Umbilical cord (tissue), 2 donors: ENCODE results near the gene NLRC3. TPM values are rescaled to one million over a fixed set of nuclear protein-coding genes. Genes with fewer than 3 reads are reported as not detected.
"Not testable (repeated sequence)": the region's sequence is repeated elsewhere in the genome, so short reads cannot be mapped to it uniquely, and the experiment has no call there.

Experiments
- DNase-seq: peaks from one replicate; pipeline ENCODE4 v3.0.0-alpha.2; 2015; ENCODE audit warnings: low spot score
- total RNA-seq: library from RNA; depleted of rRNA; stranded (reverse); fragments of >200 nt; gene quantifications from one replicate; pipeline ENCODE4 v1.2.3, GENCODE V29; 2014; ENCODE audit warnings: low replicate concordance; ENCODE audit not compliant: insufficient read depth

The NLRC3 gene
- total RNA-seq = 9.1 TPM

GRCh38 chr16:3577302-3577752, at the start of gene NLRC3:
TSS of gene NLRC3 (minus strand) at chr16:3577403. CDS start at chr16:3565036, 12,367 bp downstream.
- no peak for DNase-seq

DNA sequence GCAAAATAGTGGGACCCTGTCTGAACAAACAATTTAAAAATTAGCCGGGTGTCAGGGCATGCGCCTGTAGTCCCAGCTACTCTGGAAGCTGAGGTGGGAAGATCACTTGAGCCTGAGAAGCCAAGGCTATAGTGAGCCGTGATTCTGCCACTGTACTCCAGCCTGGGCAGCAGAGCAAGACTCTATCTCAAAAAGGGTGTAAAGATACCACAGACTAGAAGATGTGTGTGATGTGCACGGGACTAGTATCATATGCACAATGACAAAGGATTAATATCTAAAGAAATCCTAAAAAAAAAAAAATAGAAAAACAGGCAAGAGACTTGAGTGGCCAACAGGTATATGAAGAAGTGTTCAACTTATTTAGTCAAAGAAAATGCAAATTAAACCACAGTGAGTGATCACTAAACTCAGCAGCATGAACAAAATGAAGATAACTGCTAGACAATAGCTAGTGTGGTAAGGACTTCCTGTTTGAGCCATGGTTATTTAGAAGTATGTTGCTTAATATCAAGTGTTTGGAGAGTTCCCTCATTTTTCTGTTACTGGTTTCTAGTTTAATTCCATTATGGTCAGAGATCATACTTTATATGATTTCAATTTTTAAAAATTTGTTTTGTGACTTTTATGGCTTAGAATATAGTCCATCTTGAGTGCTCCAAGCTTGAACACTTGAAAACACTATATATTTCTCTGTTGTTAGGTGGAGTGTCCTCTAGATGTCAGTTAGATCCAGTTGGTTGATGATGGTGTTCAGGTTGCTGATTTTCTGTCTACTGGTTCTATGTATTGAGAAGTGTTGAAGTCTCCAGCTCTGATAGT, 48.9 kb upstream of the NLRC3 start:
- DNase-seq = no peak

GRCh38 chr16:3625331-3625730, 48.1 kb upstream of the NLRC3 start:
- DNase-seq = no peak

DNA sequence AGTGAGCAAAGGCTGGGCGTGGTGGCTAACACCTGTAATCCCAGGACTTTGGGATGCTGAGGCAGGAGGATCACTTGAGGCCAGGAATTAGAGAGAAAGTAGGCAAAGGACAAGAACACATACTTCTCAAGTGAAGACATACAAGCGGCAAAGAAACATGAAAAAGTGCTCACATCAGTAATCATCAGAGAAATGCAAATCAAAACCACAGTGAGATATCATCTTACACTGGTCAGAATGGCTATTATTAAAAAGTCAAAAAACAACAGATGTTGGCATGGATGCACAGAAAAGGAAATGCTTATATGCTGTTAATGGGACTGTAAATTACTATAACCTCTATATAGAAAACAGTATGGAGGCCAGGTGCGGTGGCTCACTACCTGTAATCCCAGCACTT, 46.4 kb upstream of the NLRC3 start:
- no peak for DNase-seq

DNA sequence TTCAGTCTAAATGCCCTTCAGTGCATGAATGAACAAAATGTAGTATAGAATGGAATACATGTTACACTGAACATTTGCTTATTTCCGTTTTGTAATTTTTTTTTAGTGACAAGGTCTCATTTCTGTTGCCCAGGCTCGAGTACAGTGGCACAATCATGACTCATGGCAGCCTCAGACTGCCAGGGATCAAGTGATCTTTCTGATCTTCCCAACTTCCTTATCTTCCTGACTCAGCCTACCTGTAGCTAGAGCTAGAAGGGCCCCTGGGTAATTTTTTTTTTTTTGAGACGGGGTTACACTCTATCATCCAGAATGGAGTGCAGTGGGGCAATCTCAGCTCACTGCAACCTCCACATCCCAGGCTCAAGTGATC, 41.6 kb upstream of the NLRC3 start:
- DNase-seq = no peak

DNA sequence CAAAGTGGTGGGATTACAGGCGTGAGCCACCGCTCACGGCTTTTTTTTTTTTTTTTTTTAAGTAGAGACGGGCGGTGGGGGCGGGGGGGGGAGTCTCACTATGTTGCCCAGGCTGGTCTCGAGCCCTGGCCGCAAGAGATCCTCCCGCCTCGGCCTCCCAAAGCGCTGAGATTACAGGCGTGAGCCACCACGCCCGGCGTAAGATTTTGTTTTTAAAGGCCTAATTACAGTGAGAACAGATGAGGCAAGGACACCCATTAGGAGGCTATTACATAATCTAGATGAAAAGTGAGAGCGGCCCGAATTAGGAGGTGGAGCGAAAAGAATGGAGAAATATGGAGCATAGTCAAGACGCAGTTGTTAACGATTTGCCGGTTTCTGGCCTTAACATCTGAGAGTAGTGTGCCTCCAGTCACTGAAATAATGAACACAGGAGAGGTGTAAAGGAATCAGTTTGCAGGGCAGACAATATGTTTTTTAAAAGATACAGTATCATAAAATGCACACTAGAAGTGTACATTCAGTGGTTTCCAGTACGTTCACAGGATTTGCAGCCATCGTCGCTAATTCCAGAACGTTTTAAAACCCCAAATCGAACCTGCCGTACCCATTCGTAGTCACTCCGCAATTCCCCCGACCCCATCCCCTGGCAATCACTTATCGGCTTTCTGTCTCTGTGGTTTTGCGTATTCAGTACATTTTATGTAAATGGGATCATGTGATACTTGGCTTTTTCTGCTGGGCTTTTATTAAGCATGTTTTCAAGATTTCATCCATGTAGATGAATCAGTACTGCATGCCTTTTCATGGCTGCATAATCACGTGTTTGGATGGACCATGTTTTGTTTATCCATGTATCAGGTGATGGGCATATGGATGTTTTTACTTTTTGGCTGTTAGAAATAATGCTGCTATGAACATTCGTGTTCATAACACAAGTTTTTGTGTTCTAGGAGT, 35.6 kb upstream of the NLRC3 start:
- no peak for DNase-seq

- peak; percentile 95 for DNase-seq
Measured at GRCh38 chr16:3611146-3611975, 34.2 kb upstream of the NLRC3 start, which contains the start of gene SLX4. TSS of gene SLX4 (minus strand) at chr16:3611606. CDS start at chr16:3608964, 2,642 bp downstream.

DNA sequence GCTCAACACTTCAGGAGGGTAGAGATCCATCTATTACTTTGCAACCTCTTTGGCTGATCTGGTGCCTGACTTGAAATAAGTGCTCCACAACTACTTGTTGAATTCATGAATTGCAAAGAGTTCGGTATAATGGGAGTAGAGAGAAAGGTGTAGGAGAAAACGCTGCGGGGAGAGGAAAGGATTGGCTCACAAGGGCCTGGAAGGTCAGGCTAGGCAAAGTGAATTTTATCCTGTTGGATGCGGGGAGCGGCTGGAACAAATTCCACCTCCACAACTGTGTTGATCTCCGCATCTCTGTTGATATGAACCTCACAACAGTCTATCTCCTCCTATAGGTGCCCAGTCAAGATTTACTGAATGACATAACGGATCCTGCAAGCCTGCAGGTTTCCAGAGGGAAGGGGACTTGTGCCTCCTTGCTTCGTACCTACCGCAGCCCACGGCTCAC, 33.5 kb upstream of the NLRC3 start:
- DNase-seq = no peak

DNA sequence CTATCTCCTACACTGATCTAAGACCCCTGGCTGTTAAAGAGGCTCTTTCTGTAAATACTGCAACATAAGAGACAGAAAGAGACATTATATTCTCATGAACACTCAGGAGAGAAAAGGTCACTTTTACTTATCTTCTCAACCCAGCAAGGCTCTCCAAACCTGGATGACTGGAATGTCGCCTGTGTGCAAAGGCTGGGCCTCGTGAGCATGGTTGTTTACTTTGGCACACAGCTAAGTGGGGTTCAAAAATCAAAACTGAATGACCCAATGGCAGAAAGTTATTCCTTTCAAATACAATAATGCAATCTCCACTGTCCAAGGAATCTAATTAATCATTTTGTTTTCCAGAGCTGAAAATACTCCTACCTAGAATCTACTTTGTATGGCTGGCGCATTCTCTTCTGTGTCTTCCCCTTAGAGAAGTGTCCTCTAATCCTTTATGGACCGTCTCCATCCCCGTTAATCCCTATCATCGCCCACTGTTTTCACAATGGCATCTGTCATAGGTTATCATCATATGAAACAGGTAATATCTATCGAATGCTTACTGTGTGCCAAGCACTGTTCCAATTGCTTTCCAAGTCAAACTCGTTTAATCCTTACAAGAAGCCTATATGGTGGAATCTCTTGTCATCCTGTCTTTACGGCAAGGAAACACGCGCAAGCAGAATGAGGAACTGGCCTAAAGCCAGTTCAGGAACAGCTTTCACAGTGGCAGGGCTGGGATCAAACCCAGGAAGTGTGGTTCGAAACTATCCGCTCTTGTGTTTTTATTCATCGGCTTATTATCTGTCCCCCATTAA, 32.9 kb upstream of the NLRC3 start:
- no peak for DNase-seq

DNA sequence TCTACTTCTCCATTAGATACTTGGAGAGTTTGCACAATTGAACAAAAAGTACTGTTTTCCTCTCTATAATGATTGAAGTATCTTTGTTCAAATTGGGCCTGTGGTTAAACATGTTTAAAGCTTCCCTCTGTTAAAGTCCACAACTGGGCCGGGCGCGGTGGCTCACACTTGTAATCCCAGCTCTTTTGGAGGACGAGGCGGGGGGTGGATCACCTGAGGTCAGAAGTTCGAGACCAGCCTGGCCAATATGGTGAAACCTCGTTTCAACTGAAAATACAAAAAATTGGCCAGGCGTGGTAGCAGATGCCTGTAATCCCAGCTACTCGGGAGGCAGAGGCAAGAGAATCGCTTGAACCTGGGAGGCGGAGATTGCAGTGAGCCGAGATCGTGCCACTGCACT, 31.8 kb upstream of the NLRC3 start:
- DNase-seq = not testable (repeated sequence)

- DNase-seq = no peak
Measured at GRCh38 chr16:3608069-3608468, 30.9 kb upstream of the NLRC3 start.

- no peak for DNase-seq
Measured at GRCh38 chr16:3607634-3608033, 30.4 kb upstream of the NLRC3 start.

GRCh38 chr16:3607161-3607560, 30.0 kb upstream of the NLRC3 start:
- DNase-seq = no peak

DNA sequence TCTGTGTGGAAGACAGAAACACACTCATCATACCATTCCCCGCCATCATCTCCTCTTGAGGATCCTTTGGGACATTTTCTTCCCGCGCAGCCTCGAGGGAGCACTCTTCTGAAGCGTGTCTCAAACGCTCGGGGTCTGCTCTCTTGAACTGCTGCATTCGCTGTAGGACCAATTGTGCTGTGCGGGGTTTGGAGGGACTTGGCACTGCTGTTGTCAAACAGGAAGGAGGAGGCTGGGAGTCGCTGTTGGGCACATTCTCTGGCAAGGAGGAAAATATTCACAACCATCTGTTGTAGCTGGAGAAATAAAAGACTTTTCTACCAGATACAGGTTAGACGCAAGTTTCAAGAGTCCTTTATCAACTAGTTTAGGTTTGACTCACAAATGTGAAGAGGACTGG, 29.2 kb upstream of the NLRC3 start:
- no peak for DNase-seq

DNA sequence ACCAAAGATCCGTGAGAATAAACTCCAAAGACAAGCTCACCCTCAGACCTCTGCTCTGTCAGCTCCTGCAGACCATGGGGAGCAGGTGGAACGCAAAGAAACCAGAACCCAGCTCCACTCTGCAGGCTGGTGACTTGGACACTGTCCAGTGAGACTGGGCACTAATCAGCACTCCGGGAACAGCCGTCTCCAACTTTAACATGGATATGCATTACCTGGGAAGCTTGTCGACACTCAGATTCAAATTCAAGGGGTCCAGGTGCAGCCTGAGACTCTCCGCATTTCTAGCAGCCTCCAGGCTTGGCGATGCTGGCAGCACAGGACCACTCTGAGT, 25.1 kb upstream of the NLRC3 start:
- DNase-seq = no peak

DNA sequence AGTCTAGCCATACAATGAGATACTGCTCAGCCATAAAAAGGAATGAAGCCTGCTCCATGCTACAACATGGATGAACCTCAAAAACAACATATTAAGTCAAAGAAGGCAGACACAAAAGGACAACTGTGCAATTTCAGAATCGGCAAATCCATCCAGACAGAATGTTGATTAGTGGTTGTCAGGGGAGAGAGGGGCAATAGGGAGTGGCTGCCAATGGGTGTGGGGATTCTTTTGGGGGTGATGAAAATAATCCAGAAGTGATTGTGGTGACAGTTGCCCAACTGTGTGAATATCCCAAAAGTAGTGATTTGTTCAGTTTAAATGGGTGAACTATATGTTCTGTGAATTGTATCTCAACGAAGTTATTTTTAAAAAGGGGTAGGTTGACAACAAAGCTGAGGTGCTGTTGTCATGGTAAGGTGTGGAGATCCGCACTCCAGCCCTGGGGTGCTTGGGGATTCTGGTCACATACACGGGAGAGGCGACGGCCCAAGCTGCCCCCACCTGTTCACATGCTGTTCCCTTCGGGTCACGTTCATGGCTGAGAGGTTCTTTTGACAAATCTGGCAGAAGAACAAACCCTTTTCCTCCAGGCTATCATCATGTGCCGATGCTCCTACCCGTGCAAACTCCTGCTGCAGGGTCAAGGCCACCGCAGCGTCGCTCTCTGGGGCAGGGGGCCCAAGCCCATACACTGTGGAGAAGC, 24.6 kb upstream of the NLRC3 start:
- no peak for DNase-seq

- DNase-seq = no peak
Measured at GRCh38 chr16:3599922-3600321, 22.7 kb upstream of the NLRC3 start.

DNA sequence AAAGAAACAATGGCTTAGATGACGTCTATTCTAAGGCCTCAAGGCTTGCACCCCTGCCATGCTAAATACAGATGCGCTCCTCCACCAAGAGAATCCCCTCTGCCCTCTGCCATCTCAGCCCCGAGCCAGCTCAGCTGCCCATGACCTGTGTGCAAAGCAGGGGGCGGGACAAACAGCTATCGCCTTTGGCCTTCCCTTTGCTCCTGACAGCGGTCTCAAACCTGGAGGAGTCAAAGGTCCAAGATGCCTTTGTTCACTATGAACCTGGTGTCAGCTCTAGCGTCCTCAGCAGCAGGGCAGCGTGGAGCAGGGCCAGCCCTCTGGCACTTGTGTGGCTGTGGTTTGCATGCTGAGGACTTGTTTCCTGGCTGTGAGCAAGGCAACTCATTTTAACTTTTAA, 21.9 kb upstream of the NLRC3 start:
- no peak for DNase-seq

- DNase-seq = no peak
Measured at GRCh38 chr16:3598236-3598635, 21.0 kb upstream of the NLRC3 start.

GRCh38 chr16:3597676-3598075, 20.5 kb upstream of the NLRC3 start:
- no peak for DNase-seq
